Neural cell (in vitro differentiated cells): Measurements from ENCODE around the gene CHPF2.

Experiments used
- EP300 ChIP-seq: fragments of 450-650 bp; conservative IDR thresholded peaks from 2 replicates; pipeline ENCODE4 v1.6.1; 2014; ENCODE audit warnings: antibody characterized with exemption, mild to moderate bottlenecking, moderate library complexity; ENCODE audit not compliant: poor library complexity, severe bottlenecking
- EZH2 ChIP-seq: fragments of 200-600, 300-800 bp; shearing (Covaris generic), sonication (generic); IDR thresholded peaks from 2 replicates; pipeline ENCODE4 v1.6.1; 2014; ENCODE audit warnings: antibody characterized with exemption, low read length, borderline replicate concordance, mild to moderate bottlenecking; ENCODE audit not compliant: insufficient read depth, poor library complexity, severe bottlenecking
- POLR2AphosphoS5 ChIP-seq: IDR thresholded peaks from 2 replicates; pipeline ENCODE4 v1.6.1; 2012
- SMC3 ChIP-seq: fragments of 450-650 bp; conservative IDR thresholded peaks from 2 replicates; pipeline ENCODE4 v1.6.1; 2014; ENCODE audit warnings: antibody characterized with exemption, mild to moderate bottlenecking, moderate library complexity; ENCODE audit not compliant: poor library complexity
- TF ChIP-seq, protein P1 (sequence below): IDR thresholded peaks from 2 replicates; pipeline ENCODE4 v1.6.1; 2012; ENCODE audit warnings: borderline replicate concordance
- TF ChIP-seq, protein P2 (sequence below): fragments of 450-650 bp; IDR thresholded peaks from 2 replicates; pipeline ENCODE4 v1.5.1; 2014; ENCODE audit warnings: antibody characterized with exemption, mild to moderate bottlenecking, moderate library complexity; ENCODE audit not compliant: poor library complexity, severe bottlenecking

DNA sequence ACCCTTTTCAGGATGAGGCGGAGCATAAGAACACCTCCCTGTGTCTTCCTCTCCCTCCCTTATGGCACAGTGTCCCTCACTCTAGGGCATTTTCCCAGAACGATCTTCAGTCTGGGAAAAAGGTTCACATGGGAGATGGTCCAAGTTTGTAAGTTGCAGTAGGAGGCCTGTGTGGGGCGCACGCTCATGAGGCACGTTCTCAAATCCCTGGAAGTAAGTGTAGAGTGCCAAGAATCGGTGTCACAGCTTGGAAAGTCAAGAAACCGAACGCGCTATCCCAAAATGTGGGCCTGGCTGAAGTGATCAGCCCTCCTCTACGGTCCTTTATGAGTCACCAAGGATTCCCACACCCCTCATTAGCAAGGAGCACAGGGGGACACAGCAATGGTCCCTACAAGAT is 40.1 kb downstream of the CHPF2 start:
- TF ChIP-seq, protein P1, sequence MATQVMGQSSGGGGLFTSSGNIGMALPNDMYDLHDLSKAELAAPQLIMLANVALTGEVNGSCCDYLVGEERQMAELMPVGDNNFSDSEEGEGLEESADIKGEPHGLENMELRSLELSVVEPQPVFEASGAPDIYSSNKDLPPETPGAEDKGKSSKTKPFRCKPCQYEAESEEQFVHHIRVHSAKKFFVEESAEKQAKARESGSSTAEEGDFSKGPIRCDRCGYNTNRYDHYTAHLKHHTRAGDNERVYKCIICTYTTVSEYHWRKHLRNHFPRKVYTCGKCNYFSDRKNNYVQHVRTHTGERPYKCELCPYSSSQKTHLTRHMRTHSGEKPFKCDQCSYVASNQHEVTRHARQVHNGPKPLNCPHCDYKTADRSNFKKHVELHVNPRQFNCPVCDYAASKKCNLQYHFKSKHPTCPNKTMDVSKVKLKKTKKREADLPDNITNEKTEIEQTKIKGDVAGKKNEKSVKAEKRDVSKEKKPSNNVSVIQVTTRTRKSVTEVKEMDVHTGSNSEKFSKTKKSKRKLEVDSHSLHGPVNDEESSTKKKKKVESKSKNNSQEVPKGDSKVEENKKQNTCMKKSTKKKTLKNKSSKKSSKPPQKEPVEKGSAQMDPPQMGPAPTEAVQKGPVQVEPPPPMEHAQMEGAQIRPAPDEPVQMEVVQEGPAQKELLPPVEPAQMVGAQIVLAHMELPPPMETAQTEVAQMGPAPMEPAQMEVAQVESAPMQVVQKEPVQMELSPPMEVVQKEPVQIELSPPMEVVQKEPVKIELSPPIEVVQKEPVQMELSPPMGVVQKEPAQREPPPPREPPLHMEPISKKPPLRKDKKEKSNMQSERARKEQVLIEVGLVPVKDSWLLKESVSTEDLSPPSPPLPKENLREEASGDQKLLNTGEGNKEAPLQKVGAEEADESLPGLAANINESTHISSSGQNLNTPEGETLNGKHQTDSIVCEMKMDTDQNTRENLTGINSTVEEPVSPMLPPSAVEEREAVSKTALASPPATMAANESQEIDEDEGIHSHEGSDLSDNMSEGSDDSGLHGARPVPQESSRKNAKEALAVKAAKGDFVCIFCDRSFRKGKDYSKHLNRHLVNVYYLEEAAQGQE, result no peak
- TF ChIP-seq, protein P2, sequence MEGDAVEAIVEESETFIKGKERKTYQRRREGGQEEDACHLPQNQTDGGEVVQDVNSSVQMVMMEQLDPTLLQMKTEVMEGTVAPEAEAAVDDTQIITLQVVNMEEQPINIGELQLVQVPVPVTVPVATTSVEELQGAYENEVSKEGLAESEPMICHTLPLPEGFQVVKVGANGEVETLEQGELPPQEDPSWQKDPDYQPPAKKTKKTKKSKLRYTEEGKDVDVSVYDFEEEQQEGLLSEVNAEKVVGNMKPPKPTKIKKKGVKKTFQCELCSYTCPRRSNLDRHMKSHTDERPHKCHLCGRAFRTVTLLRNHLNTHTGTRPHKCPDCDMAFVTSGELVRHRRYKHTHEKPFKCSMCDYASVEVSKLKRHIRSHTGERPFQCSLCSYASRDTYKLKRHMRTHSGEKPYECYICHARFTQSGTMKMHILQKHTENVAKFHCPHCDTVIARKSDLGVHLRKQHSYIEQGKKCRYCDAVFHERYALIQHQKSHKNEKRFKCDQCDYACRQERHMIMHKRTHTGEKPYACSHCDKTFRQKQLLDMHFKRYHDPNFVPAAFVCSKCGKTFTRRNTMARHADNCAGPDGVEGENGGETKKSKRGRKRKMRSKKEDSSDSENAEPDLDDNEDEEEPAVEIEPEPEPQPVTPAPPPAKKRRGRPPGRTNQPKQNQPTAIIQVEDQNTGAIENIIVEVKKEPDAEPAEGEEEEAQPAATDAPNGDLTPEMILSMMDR, result no peak
- TF ChIP-seq EZH2 (no peak), POLR2AphosphoS5 (no peak), EP300 (no peak), SMC3 (no peak)
